ENCODE data around the gene PIGK.
A peak's percentile ranks its signal among the peaks of the same experiment; 100 is the strongest.

PIGK gene

GRCh38 chr1:77096496-77097255 lies 122.6 kb downstream of the PIGK start:
- DNase-seq (ENCODE audit: low read depth, low spot score), result no peak

GRCh38 chr1:77095236-77095635 lies 124.0 kb downstream of the PIGK start:
- no peak for DNase-seq (ENCODE audit: low read depth, low spot score)

GRCh38 chr1:77089756-77090155 lies 129.5 kb downstream of the PIGK start:
- no peak for DNase-seq (ENCODE audit: low read depth, low spot score)

- DNase-seq (ENCODE audit: low read depth, low spot score), result no peak
Observed at GRCh38 chr1:77085109-77085508, 134.1 kb downstream of the PIGK start.

- DNase-seq (ENCODE audit: low read depth, low spot score), result peak; percentile 12
Observed at GRCh38 chr1:77084457-77084856, 134.8 kb downstream of the PIGK start.

DNA sequence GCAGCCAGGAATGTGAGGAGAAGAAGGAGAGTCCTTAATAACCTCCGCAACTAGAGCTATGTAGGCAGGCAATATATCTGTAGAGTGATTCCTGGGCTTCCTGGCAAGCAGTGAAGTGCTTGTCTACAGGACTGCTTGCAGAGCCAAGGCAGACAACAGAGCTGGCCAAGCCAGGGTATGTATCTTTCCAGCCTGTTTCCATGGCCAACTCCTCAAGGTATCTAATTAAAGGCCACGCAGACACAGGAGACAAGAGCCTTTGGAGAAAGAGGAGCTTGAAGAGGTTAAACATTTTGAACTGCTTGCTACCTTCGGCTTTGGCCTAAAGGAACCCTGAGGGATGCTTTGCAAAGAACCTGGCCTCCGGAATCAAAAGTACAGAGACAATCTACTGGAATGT lies 137.4 kb downstream of the PIGK start:
- peak; percentile 17 for DNase-seq (ENCODE audit: low read depth, low spot score)

GRCh38 chr1:77076759-77077158 lies 142.5 kb downstream of the PIGK start:
- DNase-seq (ENCODE audit: low read depth, low spot score), result no peak

- DNase-seq (ENCODE audit: low read depth, low spot score), result no peak
Observed at GRCh38 chr1:77068013-77068412, 151.2 kb downstream of the PIGK start.

- DNase-seq (ENCODE audit: low read depth, low spot score), result no peak
Observed at GRCh38 chr1:77065693-77066342, 153.4 kb downstream of the PIGK start.

GRCh38 chr1:77064246-77064645 lies 155.0 kb downstream of the PIGK start:
- no peak for DNase-seq (ENCODE audit: low read depth, low spot score)

DNA sequence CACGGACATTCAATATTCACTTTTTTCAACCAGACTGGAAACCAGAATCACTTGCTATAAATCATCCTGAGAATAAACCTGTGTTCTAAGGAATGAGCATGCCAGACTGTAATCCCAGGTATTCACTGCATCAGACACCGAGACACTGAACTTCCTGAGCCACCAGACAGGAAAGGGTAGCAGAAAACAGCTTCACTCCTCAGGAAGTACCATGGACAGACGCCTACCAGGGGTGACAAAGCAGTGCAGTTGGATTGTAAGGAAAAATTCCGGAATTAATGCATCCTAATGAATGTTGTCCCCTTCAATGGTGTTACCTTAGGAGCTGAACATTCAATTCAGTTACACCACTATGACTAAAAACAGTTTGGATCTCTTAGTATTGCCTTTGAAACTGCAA lies 156.1 kb downstream of the PIGK start:
- DNase-seq (ENCODE audit: low read depth, low spot score), result no peak

GRCh38 chr1:77061162-77061561 lies 158.1 kb downstream of the PIGK start:
- DNase-seq (ENCODE audit: low read depth, low spot score), result no peak

DNA sequence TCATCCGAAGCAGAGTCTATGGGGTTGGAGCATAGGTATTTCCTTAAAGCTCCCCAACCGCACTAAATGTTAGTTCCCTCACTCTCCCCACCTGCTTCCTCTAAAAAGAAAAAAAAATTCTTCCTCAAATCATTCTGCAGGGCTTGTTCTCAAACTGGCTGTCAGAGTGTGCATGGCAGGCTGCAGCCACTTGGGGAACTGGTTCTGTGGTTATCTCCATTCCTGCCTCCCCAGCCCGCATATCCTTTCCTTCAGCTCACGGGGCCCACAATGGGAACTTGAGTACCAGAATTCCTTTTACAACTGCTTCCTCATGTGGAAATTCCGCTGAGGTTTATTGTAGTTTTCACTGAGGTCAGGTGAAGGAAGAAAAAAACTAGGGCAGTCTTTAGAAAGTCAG lies 159.2 kb downstream of the PIGK start:
- DNase-seq (ENCODE audit: low read depth, low spot score), result peak; percentile 16

DNA sequence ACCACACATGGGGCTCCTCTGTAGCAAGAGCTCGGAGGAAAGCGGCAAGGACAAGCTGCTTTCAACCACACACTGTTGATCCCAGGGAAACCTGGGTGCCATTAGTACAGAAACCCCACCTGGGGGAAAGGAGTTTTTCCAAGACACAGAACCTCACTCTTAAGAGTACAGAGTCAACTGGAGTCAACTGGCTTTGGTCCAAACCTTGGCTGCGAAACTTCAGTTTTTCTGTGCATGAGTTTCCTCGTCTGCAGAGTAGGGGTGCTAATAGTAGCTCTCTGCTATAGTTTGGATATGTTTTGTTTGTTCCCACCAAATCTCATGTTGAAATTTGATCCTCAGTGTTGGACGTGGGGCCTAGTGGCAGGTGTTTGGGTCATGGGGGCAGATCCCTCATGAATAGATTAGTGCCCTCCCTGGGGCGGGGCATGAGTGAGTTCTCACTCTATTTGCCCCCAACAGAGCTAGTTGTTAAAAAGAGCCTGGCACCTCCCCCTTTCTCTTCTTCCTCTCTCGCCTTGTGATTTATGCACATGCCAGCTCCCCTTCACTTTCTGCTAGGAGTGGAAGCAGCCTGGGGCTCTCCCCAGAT lies 161.1 kb downstream of the PIGK start:
- no peak for DNase-seq (ENCODE audit: low read depth, low spot score)

DNA sequence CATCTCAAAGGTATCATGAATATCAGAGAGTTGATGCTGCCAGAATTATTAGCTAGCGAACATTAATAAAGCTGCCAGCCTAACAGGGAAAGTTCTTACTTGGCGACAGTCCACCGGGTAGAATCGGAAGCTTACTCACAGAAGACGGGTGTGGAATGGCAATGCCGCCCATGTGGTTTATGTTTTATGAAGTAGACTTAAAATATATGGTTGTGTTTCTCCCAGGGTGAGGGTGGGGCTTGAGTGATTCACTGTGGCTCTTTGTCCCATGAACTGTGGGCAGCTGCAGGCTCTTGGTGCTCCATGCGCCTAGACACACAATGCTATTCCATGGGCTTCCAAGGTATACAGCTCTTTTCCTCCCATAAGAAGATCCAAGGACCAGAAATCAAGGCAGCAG lies 162.7 kb downstream of the PIGK start:
- no peak for DNase-seq (ENCODE audit: low read depth, low spot score)

GRCh38 chr1:77051425-77051824 lies 167.8 kb downstream of the PIGK start:
- no peak for DNase-seq (ENCODE audit: low read depth, low spot score)

- DNase-seq (ENCODE audit: low read depth, low spot score), result no peak
Observed at GRCh38 chr1:77048615-77049005, 170.6 kb downstream of the PIGK start.

- no peak for DNase-seq (ENCODE audit: low read depth, low spot score)
Observed at GRCh38 chr1:77047978-77048614, 171.1 kb downstream of the PIGK start.

GRCh38 chr1:77047575-77047974 lies 171.7 kb downstream of the PIGK start:
- no peak for DNase-seq (ENCODE audit: low read depth, low spot score)

DNA sequence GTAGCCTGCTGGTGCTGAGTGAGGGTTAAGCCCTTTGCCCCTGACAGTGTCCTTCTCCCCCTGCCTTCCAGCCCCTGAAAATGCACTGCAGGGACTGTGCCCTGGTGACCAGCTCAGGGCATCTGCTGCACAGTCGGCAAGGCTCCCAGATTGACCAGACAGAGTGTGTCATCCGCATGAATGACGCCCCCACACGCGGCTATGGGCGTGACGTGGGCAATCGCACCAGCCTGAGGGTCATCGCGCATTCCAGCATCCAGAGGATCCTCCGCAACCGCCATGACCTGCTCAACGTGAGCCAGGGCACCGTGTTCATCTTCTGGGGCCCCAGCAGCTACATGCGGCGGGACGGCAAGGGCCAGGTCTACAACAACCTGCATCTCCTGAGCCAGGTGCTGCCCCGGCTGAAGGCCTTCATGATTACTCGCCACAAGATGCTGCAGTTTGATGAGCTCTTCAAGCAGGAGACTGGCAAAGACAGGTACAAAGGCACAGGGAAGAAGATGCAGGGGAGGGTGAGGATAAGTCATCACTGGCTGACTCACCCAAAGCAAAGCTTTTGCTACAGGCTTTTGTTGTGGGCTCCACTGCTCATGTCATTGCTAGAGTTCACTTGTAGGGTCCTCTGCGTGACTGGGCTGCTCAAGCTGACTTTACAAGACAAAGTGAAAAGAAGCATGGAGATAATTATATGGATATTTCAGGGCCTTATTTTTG lies 174.9 kb downstream of the PIGK start:
- DNase-seq (ENCODE audit: low read depth, low spot score), result no peak

- no peak for DNase-seq (ENCODE audit: low read depth, low spot score)
Observed at GRCh38 chr1:77040826-77041225, 178.4 kb downstream of the PIGK start.

DNA sequence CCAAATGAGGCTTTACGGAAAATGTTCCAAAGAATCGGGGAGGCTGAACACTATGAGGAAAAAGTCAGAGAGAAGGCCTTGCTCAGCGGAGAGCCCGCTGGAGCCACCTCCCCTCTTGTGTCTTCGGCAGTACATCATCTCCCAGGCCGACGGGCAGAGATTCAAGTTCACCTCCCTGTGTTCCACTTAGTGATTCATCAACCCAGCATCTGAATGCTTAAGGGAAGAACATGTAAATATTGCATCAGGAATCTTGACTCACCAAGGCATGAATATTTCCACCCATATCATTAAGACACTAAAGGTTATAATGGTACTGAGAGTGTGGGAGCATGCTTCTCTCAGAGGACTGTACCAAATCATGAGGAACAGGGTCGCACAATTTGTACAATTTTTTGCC lies 179.5 kb downstream of the PIGK start:
- DNase-seq (ENCODE audit: low read depth, low spot score), result no peak
